Endothelial cell of umbilical vein (primary cell): ENCODE measurements around the gene UAP1L1. TPM values are rescaled to one million over a fixed set of nuclear protein-coding genes. Genes with fewer than 3 reads are reported as not detected.

Experiments used
- BruUV-seq: library from RNA; stranded (reverse); fragments of 400-500 nt; replicated peaks from 2 replicates; lab custom pipeline; 2021; lab: Mats Ljungman, UMichigan
- CTCF ChIA-PET: fragments of 300-600, 350-600 bp; sonication (Branson Sonifier 250); formaldehyde crosslinking; loops from one replicate; lab custom pipeline; 2021; ENCODE audit warnings: antibody characterized with exemption, inconsistent platforms; lab: Charles Lee
- POLR2A ChIA-PET: fragments of 300-600, 350-600 bp; sonication (Branson Sonifier 250); formaldehyde crosslinking; loops from one replicate; lab custom pipeline; 2021; ENCODE audit warnings: antibody characterized with exemption, inconsistent platforms; lab: Charles Lee
- DNase-seq: peaks from one replicate; pipeline ENCODE4 v3.0.0-alpha.2; 2011; ENCODE audit warnings: low read depth, low spot score
- FAIRE-seq: peaks from 2 replicates; lab custom pipeline; 2011; peaks lifted over from hg19 to GRCh38; lab: Jason Lieb, UNC
- H2AFZ ChIP-seq: 2 replicates; pipeline ENCODE4 v1.6.0; 2012; ENCODE audit warnings: low read depth, low read length, control low read depth, inconsistent platforms
- H3K27ac ChIP-seq: 2 replicates; pipeline ENCODE4 v1.5.1; 2011; ENCODE audit warnings: low read depth, mild to moderate bottlenecking, control low read depth, low read length, moderate library complexity; ENCODE audit not compliant: insufficient read depth
- H3K27me3 ChIP-seq, 2 experiments: 2 replicates each; pipeline versions ENCODE4 v1.6.0 to v1.6.1; 2011; ENCODE audit warnings: low read length in 2 of 2, mixed read lengths in 1 of 2; ENCODE audit not compliant: control insufficient read depth in 2 of 2, insufficient read depth in 2 of 2
- H3K36me3 ChIP-seq, 2 experiments: 2 replicates in 1 of 2; 3 replicates in 1 of 2; pipeline ENCODE4 v1.5.1; 2011; ENCODE audit warnings: low read length in 2 of 2, mild to moderate bottlenecking in 1 of 2, moderate library complexity in 1 of 2; ENCODE audit not compliant: control insufficient read depth in 2 of 2, insufficient read depth in 2 of 2; ENCODE audit errors: extremely low read depth in 1 of 2
- H3K4me1 ChIP-seq: 3 replicates; pipeline ENCODE4 v1.5.1; 2011; ENCODE audit warnings: mild to moderate bottlenecking, low read length; ENCODE audit not compliant: control insufficient read depth, insufficient read depth; ENCODE audit errors: extremely low read depth
- H3K4me2 ChIP-seq: 2 replicates; pipeline ENCODE4 v1.6.1; 2011; ENCODE audit warnings: low read length, control low read depth, mixed read lengths; ENCODE audit not compliant: insufficient read depth
- H3K4me3 ChIP-seq, 3 experiments: fragments of 200-600 bp in 1 of 3; sonication (generic), shearing (Covaris generic) in 1 of 3; replicated peaks in 1 of 3; 2 replicates each; pipeline ENCODE4 v1.5.1; 2011 to 2016; ENCODE audit warnings: control low read depth in 3 of 3, low read length in 3 of 3, mild to moderate bottlenecking in 2 of 3, inconsistent platforms in 1 of 3, low read depth in 1 of 3, moderate library complexity in 1 of 3; ENCODE audit not compliant: insufficient read depth in 1 of 3
- H3K79me2 ChIP-seq: 2 replicates; pipeline ENCODE4 v1.6.0; 2012; ENCODE audit warnings: low read length, inconsistent platforms; ENCODE audit not compliant: control insufficient read depth, insufficient read depth
- H3K9ac ChIP-seq: replicated peaks from 2 replicates; pipeline ENCODE3; 2011; ENCODE audit warnings: low read length, control low read depth; ENCODE audit not compliant: insufficient read depth; ENCODE audit errors: extremely low read depth
- H3K9me1 ChIP-seq: replicated peaks from 3 replicates; pipeline ENCODE4 v1.6.0; 2011; ENCODE audit warnings: mild to moderate bottlenecking, low read length; ENCODE audit not compliant: control insufficient read depth, insufficient read depth; ENCODE audit errors: extremely low read depth
- H3K9me3 ChIP-seq: replicated peaks from 2 replicates; pipeline ENCODE4 v1.5.1; 2012; ENCODE audit warnings: low read length, inconsistent platforms; ENCODE audit not compliant: control insufficient read depth, insufficient read depth
- H4K20me1 ChIP-seq: replicated peaks from 2 replicates; pipeline ENCODE3; 2011; ENCODE audit warnings: mild to moderate bottlenecking, low read length; ENCODE audit not compliant: control insufficient read depth, insufficient read depth; ENCODE audit errors: extremely low read depth
- CTCF ChIP-seq, 2 donors: IDR thresholded peaks; 1 replicate in 1 of 2; 2 replicates in 1 of 2; pipeline ENCODE4 v1.5.1; 2011; ENCODE audit warnings: low read length in 2 of 2, mild to moderate bottlenecking in 2 of 2, moderate library complexity in 2 of 2, control low read depth in 1 of 2, inconsistent platforms in 1 of 2, low read depth in 1 of 2; ENCODE audit not compliant: insufficient read depth in 1 of 2; ENCODE audit errors: extremely low read depth in 1 of 2
- EZH2 ChIP-seq: IDR thresholded peaks from 2 replicates; pipeline ENCODE4 v1.6.1; 2012; ENCODE audit warnings: borderline replicate concordance, low read depth, mild to moderate bottlenecking, moderate library complexity, low read length, inconsistent platforms; ENCODE audit not compliant: severe bottlenecking
- FOS ChIP-seq: IDR thresholded peaks from 2 replicates; pipeline ENCODE4 v1.6.1; 2011; ENCODE audit warnings: mild to moderate bottlenecking, low read length, moderate library complexity, borderline replicate concordance; ENCODE audit not compliant: insufficient read depth
- GATA2 ChIP-seq: IDR thresholded peaks from 2 replicates; pipeline ENCODE4 v1.7.0; 2011; ENCODE audit warnings: low read depth, mild to moderate bottlenecking, moderate library complexity, mixed read lengths, low read length; ENCODE audit not compliant: insufficient read length, insufficient read depth
- JUN ChIP-seq: IDR thresholded peaks from 2 replicates; pipeline ENCODE4 v1.6.1; 2011; ENCODE audit warnings: borderline replicate concordance, low read depth; ENCODE audit not compliant: insufficient read length, insufficient read depth
- MAX ChIP-seq: IDR thresholded peaks from 2 replicates; pipeline ENCODE4 v1.6.1; 2011; ENCODE audit not compliant: insufficient read depth, insufficient read length
- MYC ChIP-seq: IDR thresholded peaks from one replicate; pipeline ENCODE4 v1.6.1; 2011; ENCODE audit warnings: mild to moderate bottlenecking, low read depth, low read length
- POLR2A ChIP-seq: IDR thresholded peaks from 2 replicates; pipeline ENCODE4 v1.6.1; 2012; ENCODE audit warnings: low read depth, mild to moderate bottlenecking, control low read depth, low read length
- POLR2AphosphoS5 ChIP-seq: IDR thresholded peaks from 2 replicates; pipeline ENCODE4 v1.6.1; 2012; ENCODE audit warnings: low read depth, mild to moderate bottlenecking, control low read depth, low read length, moderate library complexity; ENCODE audit not compliant: insufficient read depth
- dilution Hi-C: fragments of 300-500 bp; cut with MboI; formaldehyde crosslinking; loops from one replicate; pipeline ENCODE4 v1.15.0; 2019; ENCODE audit warnings: low sequenced_read_pairs; ENCODE audit not compliant: extremely low pct_ligation_motif_present
- intact Hi-C: fragments of 100-400 bp; cut with micrococcal nuclease; formaldehyde crosslinking; loops from one replicate; pipeline ENCODE4 v1.10.0; 2022
- polyA plus RNA-seq, 4 experiments: library from polyadenylated mRNA; depleted of rRNA in 3 of 4; stranded (reverse) in 3 of 4; unstranded in 1 of 4; fragments of >200 nt; gene quantifications; 2 replicates each; pipeline versions ENCODE4 v1.2.1 to v1.2.3, GENCODE V29; 2011 to 2012; ENCODE audit warnings: missing spikeins in 1 of 4
- total RNA-seq: library from RNA; stranded (reverse); gene quantifications from 2 replicates; pipeline ENCODE4 v1.2.3, GENCODE V29; 2021

UAP1L1 gene
- total and polyA plus RNA-seq, 2 donors (not counting 3 experiments of a cell fraction or from before 2014, with no cell fraction given): 26.0 to 41.7 TPM

- Histone ChIP-seq H3K79me2 (peaks cover 9% of the 10 kb centered on the region), H3K4me2 (peak overlapping the region; percentile 69), H3K27ac (no peak overlapping the region), H3K9me3 (no peaks in the 10 kb centered on the region), H3K9ac (no peak overlapping the region), H2AFZ (peak overlapping the region; percentile 53), H3K36me3 (no peaks in the 10 kb centered on the region), H4K20me1 (no peaks in the 10 kb centered on the region), H3K9me1 (no peaks in the 10 kb centered on the region), H3K4me1 (peaks cover 11% of the 10 kb centered on the region), H3K27me3 (no peaks in the 10 kb centered on the region), H3K4me3 (peak overlapping the region; percentile 37 to 49 (median 39))
- CTCF ChIA-PET: interaction anchor here (0.8 to 8.0 kb wide), 7 partner anchors 16 to 156 kb away, joined by 3 to 152 read pairs (median 5); partner anchors contain the start of genes ABCA2, MAN1B1, NPDC1 and RNF224
- DNase-seq (no peak), FAIRE-seq (no peak)
- POLR2A ChIA-PET: interaction anchor here (0.9 kb wide), 1 partner anchor 16 kb away, joined by 4 read pairs; the partner anchor contains the start of gene MAN1B1
- dilution Hi-C loops (no loop called here), intact Hi-C loops (no loop called here)
- no TSS peak for BruUV-seq
- TF ChIP-seq EZH2 (no peak), POLR2A (no peak), FOS (no peak), CTCF (IDR thresholded peaks at IDR 0.05; ENCODE audit: extremely low read depth in 1 of 2, insufficient read depth in 1 of 2, low read depth in 1 of 2, low read length in 2 of 2) (no peak), JUN (no peak), GATA2 (no peak), MAX (no peak), MYC (no peak), POLR2AphosphoS5 (no peak)
Measured at GRCh38 chr9:137070906-137071275, 6.4 kb upstream of the UAP1L1 start.
